ENCODE measurements around the gene EOMES.
"Not testable (repeated sequence)": the region's sequence is repeated elsewhere in the genome, so short reads cannot be mapped to it uniquely, and the experiment has no call there.

Gene EOMES

GRCh38 chr3:27721717-27722564 lies at the start of gene EOMES:
TSS of gene EOMES (minus strand) at chr3:27722323. CDS start at chr3:27722294, 29 bp downstream.
- DNase-seq (ENCODE audit: low read depth in 2 of 2): peak in 1 of 2 donors; percentile 59

GRCh38 chr3:27770384-27770783 lies 48.3 kb upstream of the EOMES start:
- DNase-seq (ENCODE audit: low read depth in 2 of 2): not testable (repeated sequence)

- no peak for DNase-seq (ENCODE audit: low read depth in 2 of 2)
Measured at GRCh38 chr3:27767000-27767399, 44.9 kb upstream of the EOMES start.

- DNase-seq (ENCODE audit: low read depth in 2 of 2): no peak
Measured at GRCh38 chr3:27758083-27758482, 36.0 kb upstream of the EOMES start.

GRCh38 chr3:27756877-27757276 lies 34.8 kb upstream of the EOMES start:
- no peak for DNase-seq (ENCODE audit: low read depth in 2 of 2)

GRCh38 chr3:27752926-27753325 lies 30.8 kb upstream of the EOMES start:
- no peak for DNase-seq (ENCODE audit: low read depth in 2 of 2)

- no peak for DNase-seq (ENCODE audit: low read depth in 2 of 2)
Measured at GRCh38 chr3:27749643-27750042, 27.5 kb upstream of the EOMES start.

- no peak for DNase-seq (ENCODE audit: low read depth in 2 of 2)
Measured at GRCh38 chr3:27746838-27747237, 24.7 kb upstream of the EOMES start.

GRCh38 chr3:27740854-27741253 lies 18.7 kb upstream of the EOMES start:
- no peak for DNase-seq (ENCODE audit: low read depth in 2 of 2)

GRCh38 chr3:27737091-27737490 lies 15.0 kb upstream of the EOMES start:
- no peak for DNase-seq (ENCODE audit: low read depth in 2 of 2)

GRCh38 chr3:27730774-27731659 lies 8.9 kb upstream of the EOMES start:
- no peak for DNase-seq (ENCODE audit: low read depth in 2 of 2)

GRCh38 chr3:27729748-27730611 lies 7.9 kb upstream of the EOMES start:
- no peak for DNase-seq (ENCODE audit: low read depth in 2 of 2)

GRCh38 chr3:27729325-27729724 lies 7.2 kb upstream of the EOMES start:
- DNase-seq (ENCODE audit: low read depth in 2 of 2): no peak

GRCh38 chr3:27728195-27729087 lies 6.3 kb upstream of the EOMES start:
- DNase-seq (ENCODE audit: low read depth in 2 of 2): no peak

GRCh38 chr3:27726240-27726639 lies 4.1 kb upstream of the EOMES start:
- no peak for DNase-seq (ENCODE audit: low read depth in 2 of 2)

- no peak for DNase-seq (ENCODE audit: low read depth in 2 of 2)
Measured at GRCh38 chr3:27724459-27725197, 2.5 kb upstream of the EOMES start.

- no peak for DNase-seq (ENCODE audit: low read depth in 2 of 2)
Measured at GRCh38 chr3:27723815-27724458, 1.8 kb upstream of the EOMES start.

- DNase-seq (ENCODE audit: low read depth in 2 of 2): no peak
Measured at GRCh38 chr3:27723456-27723814, 1.3 kb upstream of the EOMES start.

- no peak for DNase-seq (ENCODE audit: low read depth in 2 of 2)
Measured at GRCh38 chr3:27723001-27723445, 900 bp upstream of the EOMES start.

Data from stimulated activated CD8-positive, alpha-beta memory T cell treated with anti-CD3 and anti-CD28 coated beads, Interleukin-15, amount 100 ng/mL, for 4 hours (primary cell).